Ovary (tissue), 9 donors: ENCODE data around the gene DENND2D. TPM values are rescaled to one million over a fixed set of nuclear protein-coding genes. Genes with fewer than 3 reads are reported as not detected.

Experiments used
- DNase-seq, 5 donors: peaks; one replicate each; pipeline ENCODE4 v3.0.0-alpha.2; 2019 to 2020
- H3K27ac ChIP-seq, 2 donors: fragments of 200-600 bp; one replicate each; pipeline versions ENCODE4 v1.5.1 to v1.8.0; 2019 to 2022
- H3K27me3 ChIP-seq: fragments of 200-600 bp; one replicate; pipeline ENCODE4 v1.8.0; 2022
- H3K36me3 ChIP-seq: fragments of 200-600 bp; sonication (generic); one replicate; pipeline ENCODE4 v1.5.1; 2019
- H3K4me1 ChIP-seq: one replicate; pipeline ENCODE4 v1.8.1; 2013; ENCODE audit warnings: mild to moderate bottlenecking, moderate library complexity; ENCODE audit not compliant: insufficient read depth
- H3K4me3 ChIP-seq: fragments of 200-600 bp; sonication (generic); one replicate; pipeline ENCODE4 v1.5.1; 2017
- H3K9me3 ChIP-seq, 2 donors: fragments of 200-600 bp in 1 of 2; sonication (generic) in 1 of 2; one replicate each; pipeline versions ENCODE4 v1.5.1 to v1.8.1; 2013 to 2019; ENCODE audit warnings: mild to moderate bottlenecking in 1 of 2, moderate library complexity in 1 of 2
- EP300 ChIP-seq: sonication (generic); formaldehyde crosslinking; IDR thresholded peaks from one replicate; pipeline ENCODE4 v1.6.1; 2017; ENCODE audit warnings: antibody characterized with exemption
- POLR2A ChIP-seq: fragments of 450-650 bp; IDR thresholded peaks from one replicate; pipeline ENCODE4 v1.6.1; 2017; ENCODE audit warnings: antibody characterized with exemption, mild to moderate bottlenecking, moderate library complexity
- WGBS, 3 donors: extraction: QIAGEN DNeasy Blood & Tissue Kit in 1 of 3; methylation state at CpG; one replicate each; pipeline versions ENCODE4 v1.1.5 to v1.1.7; 2013 to 2017; 5-methylcytosine and 5-hydroxymethylcytosine counted together
- intact Hi-C, 4 donors: fragments of 100-400 bp; cut with DNase I; formaldehyde crosslinking; loops; one replicate each; pipeline versions ENCODE4 v1.11.0 to v1.15.1; 2022 to 2023
- polyA plus RNA-seq, 2 donors: library from polyadenylated mRNA; stranded (reverse); fragments of 200-250 nt in 1 of 2; fragments of 350-450 nt in 1 of 2; fragmentation: Illumina TruSeq in 1 of 2; extraction: RNeasy Lipid Tissue Mini Kit (QIAGEN cat#74804) in 1 of 2; gene quantifications; one replicate each; pipeline ENCODE4 v1.2.3, GENCODE V29; 2013 to 2014
- total RNA-seq, 7 donors: library from RNA; depleted of rRNA in 2 of 7; stranded (reverse); fragments of >200 nt in 2 of 7; fragmentation: NEBNext Ultra II Directional in 3 of 7; extraction: Animal tissue kit (Norgen Biotek cat#: 25700) in 3 of 7; gene quantifications; one replicate each; pipeline versions ENCODE4 v1.1.0 to v1.2.4, GENCODE V29; 2016 to 2023
- TF ChIP-seq, protein P1 (sequence below), 3 donors: fragments of 450-650 bp in 2 of 3; fragments of 200-600 bp in 1 of 3; IDR thresholded peaks; one replicate each; pipeline versions ENCODE4 v1.5.1 to v1.8.0; 2016 to 2022; ENCODE audit warnings: antibody characterized with exemption in 3 of 3, mild to moderate bottlenecking in 1 of 3
- donor health status: DM: no; HTN: no; CAD: no; lungs with moderate emphysema.
- donor health status: DM: no; HTN: no; CAD: no.
- donor health status: Bipolar disorder and iron deficiency.
- donor health status: DM: yes; HTN: yes; CAD: no.
- donor health status: DM: no; HTN: no; CAD: no.
- donor health status: DM: yes; HTN: yes; CAD: no.

Gene DENND2D
- total and polyA plus RNA-seq, 9 donors, result 2.5 to 19.0 (median 9.5) TPM

GRCh38 chr1:111234258-111234657, 33.8 kb upstream of the DENND2D start:
- Histone ChIP-seq H3K36me3 (no peaks in the 10 kb centered on the region), H3K27ac (no peak overlapping the region), H3K4me1 (no peaks in the 10 kb centered on the region), H3K4me3 (no peak overlapping the region), H3K9me3 (no peaks in the 10 kb centered on the region), H3K27me3 (no peaks in the 10 kb centered on the region)
- intact Hi-C loops, result no loop called here
- TF ChIP-seq, protein P1, sequence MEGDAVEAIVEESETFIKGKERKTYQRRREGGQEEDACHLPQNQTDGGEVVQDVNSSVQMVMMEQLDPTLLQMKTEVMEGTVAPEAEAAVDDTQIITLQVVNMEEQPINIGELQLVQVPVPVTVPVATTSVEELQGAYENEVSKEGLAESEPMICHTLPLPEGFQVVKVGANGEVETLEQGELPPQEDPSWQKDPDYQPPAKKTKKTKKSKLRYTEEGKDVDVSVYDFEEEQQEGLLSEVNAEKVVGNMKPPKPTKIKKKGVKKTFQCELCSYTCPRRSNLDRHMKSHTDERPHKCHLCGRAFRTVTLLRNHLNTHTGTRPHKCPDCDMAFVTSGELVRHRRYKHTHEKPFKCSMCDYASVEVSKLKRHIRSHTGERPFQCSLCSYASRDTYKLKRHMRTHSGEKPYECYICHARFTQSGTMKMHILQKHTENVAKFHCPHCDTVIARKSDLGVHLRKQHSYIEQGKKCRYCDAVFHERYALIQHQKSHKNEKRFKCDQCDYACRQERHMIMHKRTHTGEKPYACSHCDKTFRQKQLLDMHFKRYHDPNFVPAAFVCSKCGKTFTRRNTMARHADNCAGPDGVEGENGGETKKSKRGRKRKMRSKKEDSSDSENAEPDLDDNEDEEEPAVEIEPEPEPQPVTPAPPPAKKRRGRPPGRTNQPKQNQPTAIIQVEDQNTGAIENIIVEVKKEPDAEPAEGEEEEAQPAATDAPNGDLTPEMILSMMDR (IDR thresholded peaks at IDR 0.05), result no peak
- TF ChIP-seq POLR2A, result no peak
- TF ChIP-seq EP300, result no peak
- DNase-seq, result no peak
- WGBS, 3 donors, result 89 to 93% (median 92%) methylated on average over 4 of the region's 4 CpGs

- 90 to 95% (median 94%) methylated on average over 3 of the region's 3 CpGs for WGBS, 3 donors
- Histone ChIP-seq H3K27me3 (no peaks in the 10 kb centered on the region), H3K36me3 (no peaks in the 10 kb centered on the region), H3K4me1 (peaks cover 4% of the 10 kb centered on the region), H3K27ac (no peak overlapping the region), H3K9me3 (no peaks in the 10 kb centered on the region), H3K4me3 (no peak overlapping the region)
- no peak for TF ChIP-seq EP300
- no peak for TF ChIP-seq POLR2A
- TF ChIP-seq, protein P1 (IDR thresholded peaks at IDR 0.05), result no peak
- DNase-seq, result no peak
- intact Hi-C loops, result no loop called here
Observed at GRCh38 chr1:111232134-111232533, 31.7 kb upstream of the DENND2D start.

DNA sequence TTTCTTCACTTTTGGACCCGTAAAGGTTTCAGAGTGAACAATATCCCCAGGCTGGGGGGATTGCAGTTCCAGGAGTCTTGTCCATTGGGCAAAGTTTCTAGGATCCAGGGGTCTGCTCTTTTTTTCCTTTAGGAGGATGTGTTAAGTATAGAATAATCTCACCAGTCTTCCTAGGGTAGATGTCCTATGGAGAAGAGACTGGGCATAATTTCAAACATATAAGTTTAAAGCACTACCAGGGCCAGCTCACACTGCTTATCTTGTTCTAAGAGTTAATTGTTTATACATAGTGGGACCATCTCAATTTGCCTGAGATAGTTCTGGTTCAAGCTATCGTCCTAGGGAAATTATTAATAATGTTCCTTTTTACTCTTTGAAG, 28.3 kb upstream of the DENND2D start:
- WGBS, 3 donors, result 33 to 39% (median 33%) methylated on average over 2 of the region's 2 CpGs
- no peaks in the 10 kb centered on the region for H3K9me3 ChIP-seq
- H3K36me3 ChIP-seq, result no peaks in the 10 kb centered on the region
- intact Hi-C loops, result loop anchor here in 3 of 4 donors (10.0 kb wide), 3 partner anchors 166 to 546 kb away; no protein-coding TSS in a partner anchor
- TF ChIP-seq EP300 (no peak), POLR2A (no peak)
- TF ChIP-seq, protein P1 (IDR thresholded peaks at IDR 0.05), result no peak
- H3K27ac ChIP-seq, result no peak overlapping the region
- H3K4me1 ChIP-seq, result peaks cover 4% of the 10 kb centered on the region
- no peak overlapping the region for H3K4me3 ChIP-seq
- no peaks in the 10 kb centered on the region for H3K27me3 ChIP-seq
- DNase-seq, result no peak

DNA sequence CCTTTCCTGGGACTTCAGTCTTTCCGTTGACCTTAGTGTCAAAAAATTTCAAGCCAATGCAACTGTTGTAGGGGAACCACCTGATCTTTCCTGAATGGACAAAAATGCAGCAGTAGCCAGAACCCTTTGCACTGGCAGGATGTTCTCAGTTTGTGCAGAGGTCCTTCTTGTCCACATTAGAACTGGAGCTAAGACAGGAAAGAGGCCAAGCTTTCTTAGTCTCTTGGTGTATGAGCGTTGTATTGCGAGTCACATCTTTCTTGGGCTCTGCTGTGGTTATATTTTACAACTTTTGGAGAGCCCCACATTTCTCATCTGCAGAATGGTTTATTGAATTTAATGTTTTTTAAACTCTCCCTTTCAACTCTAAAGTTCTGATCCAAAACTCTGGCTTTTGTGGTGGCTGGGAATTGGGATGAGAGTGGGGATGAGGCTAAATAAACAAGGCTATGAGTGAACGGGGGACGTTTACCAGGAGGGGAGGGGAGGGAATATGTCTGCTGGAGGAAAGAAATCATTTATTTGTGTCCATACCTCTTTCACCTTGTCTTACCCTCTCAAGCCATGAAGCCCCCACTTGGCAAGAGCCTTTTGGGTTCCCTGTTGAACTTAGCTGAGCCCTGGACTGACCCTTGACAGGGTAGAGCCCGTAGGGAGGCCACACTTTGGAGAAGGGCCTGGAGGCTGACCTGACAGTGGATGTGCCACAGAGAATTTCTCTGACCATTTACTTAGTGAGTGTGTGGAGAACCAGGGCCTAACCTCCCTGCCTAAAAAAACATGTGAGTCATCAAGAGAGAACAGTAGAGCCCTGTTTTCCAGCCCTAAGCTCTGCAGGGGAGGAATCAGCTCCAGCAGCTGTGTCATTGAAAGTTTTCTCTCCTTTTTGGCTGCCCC, 27.7 kb upstream of the DENND2D start:
- WGBS, 3 donors, result 53 to 68% (median 58%) methylated on average over 6 of the region's 6 CpGs
- intact Hi-C loops, result loop anchor here in 3 of 4 donors (10.0 kb wide), 3 partner anchors 167 to 547 kb away; no protein-coding TSS in a partner anchor
- Histone ChIP-seq H3K9me3 (no peaks in the 10 kb centered on the region), H3K27ac (no peak overlapping the region), H3K4me1 (peaks cover 4% of the 10 kb centered on the region), H3K27me3 (no peaks in the 10 kb centered on the region), H3K4me3 (no peak overlapping the region), H3K36me3 (no peaks in the 10 kb centered on the region)
- TF ChIP-seq POLR2A, result no peak
- peak in 4 of 5 donors; percentile 15 to 39 (median 26) for DNase-seq

GRCh38 chr1:111227434-111227833, 27.0 kb upstream of the DENND2D start, which contains the start of gene CHI3L2:
Gene CHI3L2 (plus strand): TSS chr1:111227713. CDS start chr1:111227730, 17 bp downstream.
- no peak within 1 kb of the TSS for H3K4me3 ChIP-seq
- TF ChIP-seq, protein P1 (IDR thresholded peaks at IDR 0.05), result no peak
- TF ChIP-seq POLR2A (no peak), EP300 (no peak)
- no peaks in the 10 kb centered on the region for H3K27me3 ChIP-seq
- intact Hi-C loops, result loop anchor here in 3 of 4 donors (10.0 kb wide), 3 partner anchors 167 to 547 kb away; no protein-coding TSS in a partner anchor
- H3K36me3 ChIP-seq, result no peaks in the 10 kb centered on the region
- no peaks in the 10 kb centered on the region for H3K9me3 ChIP-seq
- WGBS, 3 donors, result 75 to 90% (median 79%) methylated on average over 3 of the region's 3 CpGs
- peaks cover 4% of the 10 kb centered on the region for H3K4me1 ChIP-seq
- no peak within 1 kb of the TSS for H3K27ac ChIP-seq
- DNase-seq, result no peak
